Peyer's patch (tissue), 4 donors: Measurements from ENCODE around the gene IL22RA2. TPM values are rescaled to one million over a fixed set of nuclear protein-coding genes. Genes with fewer than 3 reads are reported as not detected.

Experiments used
- DNase-seq, 3 donors: peaks; one replicate each; pipeline ENCODE4 v3.0.0-alpha.2; 2017 to 2019
- H3K27ac ChIP-seq, 4 donors: fragments of 200-600 bp; sonication (generic); one replicate each; pipeline ENCODE4 v1.5.1; 2016 to 2019
- H3K27me3 ChIP-seq, 2 donors: fragments of 200-600 bp; sonication (generic); one replicate each; pipeline ENCODE4 v1.5.1; 2019
- H3K36me3 ChIP-seq, 3 donors: fragments of 200-600 bp; sonication (generic); one replicate each; pipeline ENCODE4 v1.5.1; 2016 to 2019
- H3K4me1 ChIP-seq, 4 donors: fragments of 200-600 bp; sonication (generic); one replicate each; pipeline ENCODE4 v1.5.1; 2016 to 2019
- H3K4me3 ChIP-seq, 4 donors: fragments of 200-600 bp; sonication (generic); 1 replicate in 3 of 4; 2 replicates in 1 of 4; pipeline ENCODE4 v1.5.1; 2016 to 2019; ENCODE audit warnings: mild to moderate bottlenecking in 1 of 4
- H3K9me3 ChIP-seq, 4 donors: fragments of 200-600 bp; sonication (generic); one replicate each; pipeline ENCODE4 v1.5.1; 2016 to 2019; ENCODE audit warnings: mild to moderate bottlenecking in 1 of 4
- POLR2A ChIP-seq, 2 donors: fragments of 450-650 bp; IDR thresholded peaks; one replicate each; pipeline ENCODE4 v1.5.1; 2017; ENCODE audit warnings: antibody characterized with exemption in 2 of 2, mild to moderate bottlenecking in 2 of 2, moderate library complexity in 2 of 2
- total RNA-seq, 4 donors: library from RNA; depleted of rRNA; stranded (reverse); fragments of >200 nt; gene quantifications; one replicate each; pipeline ENCODE4 v1.1.0, GENCODE V29; 2016
- TF ChIP-seq, protein P1 (sequence below), 6 experiments: fragments of 450-650 bp in 4 of 6; fragments of 200-600 bp in 2 of 6; sonication (generic) in 1 of 6; IDR thresholded peaks; one replicate each; pipeline ENCODE4 v1.5.1; 2017 to 2019; ENCODE audit warnings: antibody characterized with exemption in 6 of 6, mild to moderate bottlenecking in 3 of 6, moderate library complexity in 1 of 6

The IL22RA2 gene
- total RNA-seq, 4 donors from 2014 or later = not detected

DNA sequence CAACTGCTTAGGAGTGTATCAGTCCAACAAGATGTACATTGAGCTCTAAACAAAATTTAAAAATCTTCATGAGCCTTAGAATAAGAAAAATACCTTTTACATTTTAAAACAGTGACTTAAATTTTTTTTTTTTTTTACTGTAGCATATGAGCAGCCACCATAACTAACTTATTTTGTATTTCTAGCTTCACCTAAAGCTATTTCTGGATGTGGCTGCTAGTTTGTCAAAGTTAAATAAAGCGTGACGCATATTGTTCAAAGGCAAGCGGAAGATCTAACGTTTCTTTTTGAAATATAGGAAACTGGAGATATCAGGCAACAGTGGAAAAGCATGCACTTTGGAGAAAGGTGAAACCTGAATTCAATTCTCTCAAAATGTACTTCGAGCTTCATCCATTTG, 3.3 kb upstream of the IL22RA2 start:
- H3K27ac ChIP-seq = no peak overlapping the region
- DNase-seq = no peak
- no peaks in the 10 kb centered on the region for H3K4me1 ChIP-seq
- H3K9me3 ChIP-seq = no peaks in the 10 kb centered on the region
- no peaks in the 10 kb centered on the region for H3K27me3 ChIP-seq
- H3K4me3 ChIP-seq = no peak overlapping the region
- TF ChIP-seq, protein P1, sequence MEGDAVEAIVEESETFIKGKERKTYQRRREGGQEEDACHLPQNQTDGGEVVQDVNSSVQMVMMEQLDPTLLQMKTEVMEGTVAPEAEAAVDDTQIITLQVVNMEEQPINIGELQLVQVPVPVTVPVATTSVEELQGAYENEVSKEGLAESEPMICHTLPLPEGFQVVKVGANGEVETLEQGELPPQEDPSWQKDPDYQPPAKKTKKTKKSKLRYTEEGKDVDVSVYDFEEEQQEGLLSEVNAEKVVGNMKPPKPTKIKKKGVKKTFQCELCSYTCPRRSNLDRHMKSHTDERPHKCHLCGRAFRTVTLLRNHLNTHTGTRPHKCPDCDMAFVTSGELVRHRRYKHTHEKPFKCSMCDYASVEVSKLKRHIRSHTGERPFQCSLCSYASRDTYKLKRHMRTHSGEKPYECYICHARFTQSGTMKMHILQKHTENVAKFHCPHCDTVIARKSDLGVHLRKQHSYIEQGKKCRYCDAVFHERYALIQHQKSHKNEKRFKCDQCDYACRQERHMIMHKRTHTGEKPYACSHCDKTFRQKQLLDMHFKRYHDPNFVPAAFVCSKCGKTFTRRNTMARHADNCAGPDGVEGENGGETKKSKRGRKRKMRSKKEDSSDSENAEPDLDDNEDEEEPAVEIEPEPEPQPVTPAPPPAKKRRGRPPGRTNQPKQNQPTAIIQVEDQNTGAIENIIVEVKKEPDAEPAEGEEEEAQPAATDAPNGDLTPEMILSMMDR (IDR thresholded peaks at IDR 0.05) = no peak
- no peak for TF ChIP-seq POLR2A (IDR thresholded peaks at IDR 0.05)
- no peaks in the 10 kb centered on the region for H3K36me3 ChIP-seq

DNA sequence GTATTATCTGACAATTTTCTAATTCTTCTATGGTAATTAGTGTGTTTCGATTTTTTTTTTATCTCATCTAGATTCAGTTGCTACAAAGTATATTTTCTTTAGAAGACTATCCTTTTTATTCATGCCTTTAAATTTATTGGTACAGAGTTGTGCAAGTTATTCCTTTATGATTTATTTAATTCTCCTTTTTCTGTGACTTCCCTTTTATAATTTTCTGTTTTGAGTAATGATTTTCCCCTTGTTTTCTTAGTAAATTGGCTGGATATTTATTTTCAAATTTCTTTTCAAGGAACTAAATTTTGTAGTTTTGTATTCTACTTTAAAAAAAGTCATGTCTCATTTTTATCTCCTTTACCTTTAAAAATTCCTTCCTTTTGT, 2.4 kb upstream of the IL22RA2 start:
- Histone ChIP-seq H3K4me1 (peaks cover 0 to 5% (median 0%) of the 10 kb centered on the region in 4 donors), H3K27me3 (no peaks in the 10 kb centered on the region), H3K27ac (no peak overlapping the region), H3K36me3 (no peaks in the 10 kb centered on the region), H3K9me3 (no peaks in the 10 kb centered on the region), H3K4me3 (no peak overlapping the region)
- TF ChIP-seq POLR2A (IDR thresholded peaks at IDR 0.05) = no peak
- TF ChIP-seq, protein P1 (IDR thresholded peaks at IDR 0.05) = no peak
- DNase-seq = no peak

DNA sequence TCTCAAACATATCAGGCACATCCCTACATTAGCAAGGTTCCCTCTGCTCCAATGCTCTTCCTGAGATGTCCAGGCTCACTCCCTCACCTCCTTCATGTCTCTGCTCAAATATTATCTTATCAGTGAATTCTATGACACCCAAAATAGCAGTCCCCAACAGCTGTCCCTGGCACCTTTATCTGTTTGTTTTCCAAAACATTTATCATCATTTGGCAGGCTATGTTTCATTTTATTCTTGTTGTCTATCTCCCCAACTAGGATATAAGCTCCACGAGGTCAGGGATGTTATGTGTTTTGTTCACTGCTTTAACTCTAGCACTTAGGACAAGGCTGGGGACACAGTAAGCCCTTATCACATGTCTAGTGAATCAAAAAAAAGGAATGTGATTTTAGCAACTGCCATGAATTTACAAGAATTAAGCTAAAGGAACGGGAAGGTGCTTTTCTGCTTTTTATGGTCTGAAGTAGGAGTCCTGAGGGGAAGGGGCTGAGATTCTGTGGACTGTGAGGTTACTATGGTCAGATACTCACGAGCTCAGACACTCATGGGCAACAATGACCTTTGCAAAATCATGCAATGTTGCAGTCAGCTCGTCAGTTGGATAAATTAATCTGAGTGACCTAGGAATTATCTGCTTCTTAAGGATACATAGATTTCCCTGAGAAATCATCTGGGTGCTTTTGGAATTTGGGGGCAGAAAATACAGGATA, 1.9 kb upstream of the IL22RA2 start:
- Histone ChIP-seq H3K4me3 (no peak overlapping the region), H3K27ac (no peak overlapping the region), H3K4me1 (peaks cover 0 to 5% (median 0%) of the 10 kb centered on the region in 4 donors), H3K9me3 (no peaks in the 10 kb centered on the region), H3K27me3 (no peaks in the 10 kb centered on the region), H3K36me3 (no peaks in the 10 kb centered on the region)
- TF ChIP-seq, protein P1 (IDR thresholded peaks at IDR 0.05) = no peak
- TF ChIP-seq POLR2A (IDR thresholded peaks at IDR 0.05) = no peak
- DNase-seq = no peak

DNA sequence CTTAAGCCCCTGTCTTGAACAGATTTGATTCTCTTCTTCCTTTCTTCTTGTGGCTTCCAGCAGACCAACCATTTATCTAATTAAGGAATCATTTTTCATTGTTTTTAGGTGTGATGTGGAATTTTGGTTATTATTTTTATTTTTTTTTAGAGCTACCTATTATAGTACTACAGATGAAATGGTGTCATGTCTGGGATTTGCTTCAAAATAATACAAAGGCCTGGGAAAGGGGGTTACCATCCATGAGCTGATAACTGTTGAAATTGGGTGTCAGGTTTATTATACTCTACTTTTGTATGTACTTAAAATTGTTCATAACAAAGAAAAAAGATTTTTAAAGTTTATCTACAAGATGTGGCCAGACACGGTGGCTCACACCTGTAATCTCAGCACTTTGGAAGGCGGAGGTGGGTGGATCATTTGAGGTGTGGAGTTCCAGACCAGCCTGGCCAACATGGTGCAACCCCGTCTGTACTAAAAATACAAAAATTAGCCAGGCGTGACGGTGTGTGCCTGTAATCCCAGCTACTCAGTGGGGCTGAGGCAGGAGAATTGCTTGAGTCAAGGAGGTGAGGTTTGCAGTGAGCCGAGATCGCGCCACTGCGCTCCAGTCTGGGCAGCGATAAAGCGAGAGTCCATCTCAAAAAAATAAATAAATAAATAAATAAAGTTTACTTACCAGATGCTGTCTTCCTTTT, 561 bp downstream of the IL22RA2 start:
- Histone ChIP-seq H3K27ac (no peak overlapping the region), H3K4me1 (peaks cover 0 to 5% (median 0%) of the 10 kb centered on the region in 4 donors), H3K36me3 (no peaks in the 10 kb centered on the region), H3K4me3 (no peak overlapping the region), H3K27me3 (no peaks in the 10 kb centered on the region), H3K9me3 (no peaks in the 10 kb centered on the region)
- no peak for DNase-seq
- TF ChIP-seq POLR2A (IDR thresholded peaks at IDR 0.05) = no peak
- TF ChIP-seq, protein P1 (IDR thresholded peaks at IDR 0.05) = no peak

DNA sequence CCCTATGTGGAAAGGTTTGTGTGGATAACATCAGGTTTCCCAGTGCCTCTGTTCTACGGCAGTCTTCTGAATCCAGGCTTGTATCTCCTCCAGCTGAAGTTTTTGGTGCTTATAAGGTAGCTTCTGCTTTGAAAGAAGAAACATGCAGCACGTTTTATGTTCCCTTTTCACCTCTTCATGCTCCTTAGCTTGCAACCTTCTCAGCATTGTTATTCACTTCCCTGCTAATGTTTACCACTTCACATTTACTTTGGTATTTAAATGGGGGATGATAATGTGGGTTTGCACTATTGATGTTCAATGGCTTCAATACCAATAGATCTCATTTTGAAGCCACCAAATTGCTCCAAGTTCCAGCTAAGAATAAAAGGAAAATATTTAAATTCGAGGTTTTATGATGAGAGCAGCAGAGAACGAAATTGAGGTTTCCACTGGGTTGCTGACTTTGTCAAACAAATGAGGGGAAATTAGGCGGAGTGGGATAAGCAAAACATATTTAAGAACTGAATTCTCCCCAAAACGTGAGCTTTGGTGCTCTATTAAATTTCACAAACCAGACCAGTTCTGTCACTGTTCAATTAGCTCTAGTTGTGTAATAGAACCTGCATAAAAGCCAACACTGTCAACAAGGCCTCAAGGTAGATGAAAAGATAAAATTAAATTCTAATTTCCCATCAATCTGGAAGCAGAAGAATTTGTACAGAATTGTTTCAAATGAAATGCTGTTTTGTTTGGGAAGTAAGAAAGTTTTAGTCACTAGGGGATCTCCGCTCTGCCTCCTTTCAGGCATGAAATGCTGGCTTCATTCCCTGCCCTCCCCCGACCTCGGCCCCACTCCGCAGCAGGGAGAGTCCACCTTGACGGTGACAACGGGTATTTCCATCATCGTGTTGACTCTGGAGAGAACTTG, 1.4 kb downstream of the IL22RA2 start:
- Histone ChIP-seq H3K4me3 (no peak overlapping the region), H3K9me3 (no peaks in the 10 kb centered on the region), H3K27me3 (no peaks in the 10 kb centered on the region), H3K4me1 (peaks cover 0 to 5% (median 0%) of the 10 kb centered on the region in 4 donors), H3K27ac (no peak overlapping the region), H3K36me3 (no peaks in the 10 kb centered on the region)
- no peak for DNase-seq
- TF ChIP-seq, protein P1 (IDR thresholded peaks at IDR 0.05) = no peak
- no peak for TF ChIP-seq POLR2A (IDR thresholded peaks at IDR 0.05)
